ENCODE data around the gene SRRM2.

SRRM2 gene

DNA sequence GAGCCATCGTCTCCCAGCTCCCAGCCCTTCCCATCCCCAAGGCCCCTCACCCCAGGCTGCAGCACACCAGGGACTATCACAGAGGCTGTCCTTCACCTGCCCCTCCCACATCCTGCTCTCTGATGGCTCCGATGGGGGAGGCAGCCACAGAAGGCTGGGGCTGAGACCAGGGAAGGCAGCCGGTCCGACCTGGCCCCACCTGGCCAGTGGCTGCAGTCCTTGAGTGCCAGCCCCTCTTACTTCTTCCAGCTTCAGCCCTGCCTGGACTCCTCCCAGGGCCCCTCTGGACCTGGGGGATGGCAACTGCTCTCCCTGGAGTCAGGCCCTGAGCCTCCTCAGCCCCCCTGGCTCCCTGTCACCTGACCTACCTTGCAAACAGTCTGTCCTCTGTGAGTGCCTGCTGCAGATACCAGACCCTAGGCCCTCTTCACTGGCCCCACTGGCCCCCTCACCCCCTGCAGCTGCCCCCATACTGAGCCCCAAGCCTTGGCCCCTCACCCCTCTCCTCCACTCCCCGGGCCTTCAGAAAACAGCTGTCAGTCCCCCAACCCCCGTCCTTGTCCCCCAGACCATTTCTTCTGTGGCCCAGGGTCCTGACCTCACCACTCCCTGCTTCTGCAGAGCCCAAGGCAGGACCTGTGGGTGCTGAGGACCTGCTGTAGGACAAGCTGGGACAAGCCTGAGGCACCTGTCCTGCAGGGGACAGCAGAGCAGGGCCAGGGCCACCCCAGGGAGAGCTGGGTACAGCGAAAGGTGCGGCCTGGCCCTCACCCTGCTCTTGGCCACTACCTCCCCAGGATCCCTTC is 12.6 kb upstream of the SRRM2 start:
- no peak for DNase-seq

DNA sequence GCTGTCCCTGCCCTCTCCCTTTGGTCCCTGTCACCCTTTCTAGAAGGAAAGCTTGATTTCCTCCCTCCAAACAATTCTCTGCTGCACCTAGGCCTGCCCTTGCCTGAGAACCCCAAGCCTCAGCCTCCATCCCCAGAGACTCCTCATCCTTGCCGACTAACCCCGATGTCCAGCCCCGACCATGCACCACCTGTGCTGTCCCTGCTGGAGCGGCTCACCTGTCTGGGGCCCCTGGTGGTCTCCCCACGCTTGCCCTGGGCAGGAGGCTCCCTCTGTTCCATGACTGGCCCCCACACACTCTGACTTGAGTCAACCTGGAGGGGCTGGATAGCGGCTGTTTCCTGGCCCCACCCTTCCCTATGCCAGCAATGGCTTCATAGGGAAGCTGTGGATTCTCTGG is 12.0 kb upstream of the SRRM2 start:
- no peak for DNase-seq

DNA sequence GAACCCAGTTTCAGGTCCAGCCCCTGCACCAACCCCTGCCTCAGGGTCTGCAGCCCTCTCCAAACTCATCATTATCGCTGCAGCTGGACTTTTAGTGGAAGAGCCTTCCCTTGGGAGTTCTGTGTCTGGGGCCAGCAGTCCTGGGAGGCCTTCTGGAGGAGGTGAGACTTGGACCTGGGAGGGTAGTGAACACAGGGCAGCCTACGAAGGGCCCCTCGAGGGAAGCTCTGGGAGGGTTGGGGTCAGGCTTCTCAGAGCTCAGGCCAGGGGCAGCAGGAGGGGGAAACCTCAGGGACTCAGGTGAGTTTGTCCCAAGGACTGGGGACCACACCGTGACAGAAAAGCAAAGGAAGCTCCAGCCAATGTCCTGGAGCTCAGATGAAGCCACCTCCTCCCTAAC is 11.3 kb upstream of the SRRM2 start:
- no peak for DNase-seq

DNA sequence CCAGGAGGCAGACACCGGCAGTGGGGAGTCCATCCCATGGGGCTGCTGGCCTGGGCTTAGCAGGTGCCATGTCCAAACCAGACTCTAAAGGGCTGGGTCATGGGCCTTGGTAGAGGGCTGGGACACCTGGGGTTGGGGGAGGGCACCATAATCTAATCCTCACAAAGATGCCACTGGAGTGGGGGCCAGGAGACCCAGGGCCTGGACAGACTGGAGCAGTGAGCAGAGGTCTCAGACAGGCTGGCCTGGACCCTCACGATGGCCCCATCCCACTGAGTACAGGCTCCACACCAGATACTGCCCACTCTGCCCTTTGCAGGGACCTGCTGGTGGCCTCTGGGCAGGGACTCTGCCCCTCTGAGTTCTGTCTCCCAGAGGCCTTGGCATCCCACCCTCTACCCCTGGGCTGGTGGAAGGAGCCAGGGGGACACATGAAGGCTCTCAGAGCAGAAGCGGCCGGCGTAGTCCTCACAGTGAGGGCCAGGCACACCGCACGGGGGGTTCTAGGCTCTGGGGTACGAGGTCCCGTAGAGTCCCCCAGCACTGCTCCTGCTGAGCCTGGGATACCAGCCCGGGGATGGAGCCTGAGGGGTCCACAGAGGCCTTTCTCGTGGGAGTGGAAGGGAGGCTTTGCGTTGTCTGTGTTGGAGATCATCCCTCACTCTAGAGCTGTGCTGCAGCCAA is 10.0 kb upstream of the SRRM2 start:
- no peak for DNase-seq

DNA sequence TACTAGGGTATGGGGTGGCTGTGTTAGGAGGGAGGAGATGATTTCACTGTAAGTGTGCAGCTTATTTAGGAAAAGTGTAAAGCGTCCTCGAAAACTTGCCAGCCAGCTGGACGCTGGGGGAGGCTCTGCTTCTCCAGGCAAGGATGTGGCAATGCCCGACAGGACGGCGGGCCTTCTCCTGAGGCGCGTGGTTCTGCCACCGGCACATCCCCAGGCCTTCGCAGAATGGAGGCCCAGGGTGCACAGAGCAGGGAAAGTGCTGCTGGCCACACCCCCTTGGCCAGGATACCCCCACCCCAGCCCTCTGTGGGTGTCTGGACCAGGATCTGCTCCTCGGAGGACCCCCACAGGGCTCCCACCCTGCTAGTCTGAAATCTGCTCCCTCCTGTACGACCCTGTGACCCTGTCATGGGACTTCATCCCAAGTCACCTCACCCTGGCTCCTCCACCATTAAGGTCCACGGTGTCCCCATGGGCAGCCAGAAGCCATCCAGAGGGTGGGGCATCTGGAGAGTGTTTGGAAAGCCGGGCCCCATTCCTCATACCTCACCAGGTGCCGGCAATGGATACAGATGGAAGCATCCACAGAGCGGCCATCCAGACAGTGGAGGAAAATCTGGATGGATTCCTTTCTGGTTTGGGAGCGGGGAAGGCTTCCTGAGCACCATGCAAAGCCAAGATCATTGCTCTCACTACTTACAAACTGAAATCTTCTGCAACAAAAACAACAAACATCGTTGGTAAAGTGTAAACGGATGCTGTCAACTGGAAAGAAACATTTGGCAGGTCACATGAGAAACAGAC is 9.2 kb upstream of the SRRM2 start:
- DNase-seq, result no peak

DNA sequence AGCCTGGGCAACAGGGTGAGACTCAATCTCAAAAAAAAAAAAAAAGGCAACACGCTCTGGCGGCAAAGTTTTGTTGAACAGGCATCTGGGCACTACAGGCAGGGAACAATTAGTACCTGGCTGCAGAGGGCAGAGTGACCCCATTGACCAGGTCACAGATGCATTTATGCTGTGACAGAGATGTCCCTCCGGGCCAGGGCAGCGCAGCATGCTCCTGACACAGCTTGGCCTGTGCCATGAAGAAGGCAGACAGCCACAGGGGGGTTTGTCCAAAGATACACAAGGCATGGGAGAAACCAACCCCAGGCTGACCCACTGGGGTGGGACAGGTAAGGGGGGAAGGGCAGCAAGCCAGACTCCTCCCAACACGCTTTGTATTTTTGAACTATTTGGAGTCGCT is 7.7 kb upstream of the SRRM2 start:
- no peak for DNase-seq

DNA sequence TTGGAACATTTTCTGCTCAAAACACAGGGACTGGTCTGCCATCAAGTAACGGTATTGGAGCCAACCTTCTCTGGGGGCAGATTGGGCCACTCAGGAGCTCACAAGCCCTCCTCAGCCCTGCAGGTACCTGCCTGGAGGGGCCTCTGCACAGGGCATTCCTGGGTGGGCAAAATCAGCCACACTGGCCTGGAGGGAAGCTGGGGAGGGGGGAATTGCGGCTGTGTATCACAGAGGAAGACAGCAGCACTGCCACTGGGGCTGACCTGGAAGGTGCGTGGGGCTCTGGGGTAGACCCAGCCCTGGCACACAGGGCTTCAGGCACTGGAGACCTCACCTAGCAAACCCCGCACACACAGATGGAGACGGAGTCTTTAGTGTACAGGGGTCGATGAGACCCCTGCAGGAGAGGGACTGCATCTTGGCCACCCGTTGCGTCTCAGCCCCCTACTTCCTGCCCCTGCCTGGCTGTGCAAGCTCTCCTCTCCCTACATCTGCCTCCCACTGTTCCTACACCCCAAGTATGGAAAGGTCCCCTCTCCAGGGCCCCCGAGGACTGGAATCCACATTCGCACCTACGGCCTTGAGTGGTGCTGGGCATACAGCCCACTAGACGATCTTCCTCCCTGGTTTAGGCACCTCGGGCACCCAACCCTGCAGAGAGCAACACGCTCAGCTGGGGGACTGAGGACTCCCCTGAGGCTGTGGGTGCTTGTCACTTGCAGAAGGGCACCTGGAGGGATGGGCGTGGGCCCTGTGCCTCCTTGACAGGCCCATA is 7.1 kb upstream of the SRRM2 start:
- no peak for DNase-seq

DNA sequence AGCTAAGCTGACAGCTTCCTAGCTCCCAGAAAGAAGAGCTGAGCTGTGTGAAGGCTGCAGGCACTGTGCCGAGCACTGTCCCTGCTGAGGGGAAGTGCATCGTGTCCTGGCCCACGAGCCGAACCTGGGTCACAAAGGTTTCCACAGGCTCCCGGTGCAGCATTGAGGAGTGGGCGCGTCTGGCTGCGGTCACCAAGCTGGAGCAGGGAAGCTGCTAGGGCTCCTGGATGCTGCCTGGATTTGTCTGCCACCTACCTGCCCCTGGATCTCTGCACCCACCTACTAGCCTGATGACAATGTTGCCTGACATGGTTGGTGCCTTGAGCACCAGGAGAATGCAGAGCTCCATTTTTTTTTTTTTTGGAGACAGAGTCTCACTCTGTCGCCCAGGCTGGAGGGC is 6.5 kb upstream of the SRRM2 start:
- DNase-seq, result no peak

DNA sequence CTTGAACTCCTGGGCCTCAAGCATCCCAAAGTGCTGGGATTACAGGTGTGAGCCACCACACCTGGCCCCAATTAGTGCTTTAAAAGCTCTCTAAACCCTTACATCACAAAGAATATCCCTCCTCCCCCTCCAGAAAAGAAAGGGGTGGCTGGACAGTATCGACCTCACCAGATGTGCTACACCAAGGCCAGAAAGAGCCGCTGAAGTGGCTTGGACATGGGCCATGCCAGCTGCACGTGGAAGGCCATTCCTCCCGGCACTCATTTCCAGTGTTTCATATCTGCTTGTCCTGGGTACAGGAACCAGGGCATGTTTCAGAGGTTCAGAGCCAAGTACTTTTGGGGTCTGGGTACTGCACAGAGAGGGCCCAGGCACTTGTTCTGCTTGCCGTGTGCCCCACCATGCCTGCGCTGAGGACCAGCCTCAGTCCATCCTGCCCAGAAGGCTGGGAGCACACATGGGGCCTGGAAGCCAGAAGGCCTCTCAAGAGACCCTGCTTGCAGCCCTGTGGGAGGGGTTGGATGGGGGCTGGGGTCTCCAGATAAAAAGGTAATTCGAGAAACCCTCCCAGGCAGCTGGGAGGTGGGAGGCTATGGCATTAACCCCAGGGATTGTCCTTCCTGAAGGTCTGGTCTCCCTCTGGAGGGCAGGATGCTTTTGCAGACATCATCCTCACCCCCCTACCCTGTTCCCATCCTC is 3.5 kb upstream of the SRRM2 start:
- no peak for DNase-seq

DNA sequence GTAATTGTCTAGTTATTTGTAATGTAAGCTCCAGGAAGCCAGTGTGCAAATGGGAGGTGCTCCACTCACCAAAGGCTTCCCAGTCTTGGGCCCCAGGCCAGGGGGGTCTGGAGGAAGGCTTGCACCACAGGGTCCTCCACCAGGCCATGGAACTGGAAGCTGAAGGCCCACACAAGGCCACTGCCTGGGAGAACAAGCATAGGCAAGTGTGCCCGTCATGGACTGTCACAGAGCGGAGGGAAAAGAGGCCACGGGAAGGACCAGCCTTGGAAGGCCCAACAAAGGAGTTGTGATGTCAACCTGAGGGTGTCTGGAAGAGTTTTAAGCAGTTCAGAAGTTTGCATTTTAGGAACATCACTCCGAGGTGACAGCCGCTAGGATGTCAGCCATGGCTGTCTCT is 3.0 kb upstream of the SRRM2 start:
- no peak for DNase-seq

DNA sequence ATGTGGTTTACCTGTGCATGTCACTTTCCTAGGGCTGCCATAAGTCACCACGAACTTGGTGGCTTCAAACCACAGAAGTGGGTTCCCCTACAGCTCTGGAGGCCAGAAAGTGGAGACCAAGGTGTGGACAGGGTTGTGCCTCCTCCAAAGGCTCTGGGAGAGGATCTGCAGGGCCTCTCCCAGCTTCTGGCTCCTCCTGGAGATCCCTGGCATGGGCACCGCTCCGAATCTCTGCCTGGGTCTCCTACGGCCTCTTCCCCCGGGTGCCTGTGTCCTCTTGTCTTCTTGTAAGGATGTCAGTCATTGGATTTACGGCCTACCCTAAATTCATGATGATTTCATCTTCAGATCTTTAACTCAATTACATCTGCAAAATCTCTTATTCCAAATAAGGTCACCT is 2.5 kb upstream of the SRRM2 start:
- DNase-seq, result no peak

DNA sequence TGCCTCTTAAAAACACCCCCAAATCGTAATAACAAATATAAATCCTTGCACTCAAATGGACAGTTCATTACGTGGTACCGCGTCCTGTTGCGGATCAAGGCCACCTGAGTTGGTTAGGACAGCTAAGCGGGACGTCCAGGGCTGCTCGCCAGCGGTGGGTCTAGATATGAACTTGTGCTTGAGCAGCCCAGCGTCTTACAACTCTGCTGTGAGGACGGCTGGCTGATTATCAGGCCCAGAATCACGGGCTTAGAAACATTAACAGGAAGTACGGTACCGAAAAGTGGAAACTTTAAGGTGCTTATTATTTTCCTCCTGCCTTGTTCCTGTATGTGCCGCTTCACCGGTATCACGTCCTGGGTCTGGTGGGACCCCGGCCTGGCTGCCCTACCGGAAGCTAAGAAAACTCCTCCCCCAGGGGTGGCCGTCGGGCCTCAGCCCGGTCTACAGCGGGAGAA is 832 bp upstream of the SRRM2 start:
- no peak for DNase-seq

DNA sequence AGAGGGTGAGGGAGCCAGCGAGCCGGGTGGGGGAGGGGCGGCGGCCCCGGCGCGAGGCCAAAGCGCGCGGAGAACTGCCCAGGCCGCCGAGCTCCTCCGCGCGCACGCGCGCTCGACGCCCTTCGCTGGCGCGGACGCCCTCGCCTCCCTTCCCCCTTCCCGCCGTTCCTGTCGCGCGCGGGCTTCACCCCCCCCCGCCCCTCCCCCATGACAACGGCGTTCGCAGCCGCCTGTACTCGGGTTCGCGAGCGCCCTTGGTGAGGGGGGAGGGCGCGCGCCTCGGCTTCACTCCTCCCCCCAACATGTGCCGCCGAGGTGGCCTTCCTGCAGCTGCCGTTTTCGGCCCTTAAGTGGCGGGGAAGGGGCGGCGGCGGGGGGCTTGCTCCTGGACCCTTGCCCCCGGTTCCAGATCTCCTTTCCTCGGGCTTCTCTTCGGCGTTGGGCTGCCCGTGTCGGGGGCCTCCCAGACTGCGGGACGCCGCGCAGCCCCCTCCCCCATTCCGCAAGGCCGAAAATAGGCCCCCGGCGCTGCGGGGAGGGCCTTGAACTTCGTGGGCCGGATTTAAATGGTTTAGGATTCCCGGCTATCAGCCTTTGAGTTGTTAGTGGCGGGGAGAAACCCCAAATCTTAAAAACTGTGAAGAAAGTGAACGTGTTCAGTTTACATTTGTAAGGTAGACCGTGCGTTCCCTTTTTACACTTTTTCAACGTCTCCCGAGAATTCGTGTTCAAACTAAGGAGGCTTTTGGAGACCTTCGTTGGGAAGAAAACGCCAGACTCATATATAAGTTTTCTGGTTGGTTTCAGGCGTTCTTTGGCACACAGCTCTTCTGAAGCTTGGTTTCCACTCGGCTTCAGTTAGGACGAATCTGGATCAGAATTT is 653 bp downstream of the SRRM2 start:
- peak; percentile 84 for DNase-seq

DNA sequence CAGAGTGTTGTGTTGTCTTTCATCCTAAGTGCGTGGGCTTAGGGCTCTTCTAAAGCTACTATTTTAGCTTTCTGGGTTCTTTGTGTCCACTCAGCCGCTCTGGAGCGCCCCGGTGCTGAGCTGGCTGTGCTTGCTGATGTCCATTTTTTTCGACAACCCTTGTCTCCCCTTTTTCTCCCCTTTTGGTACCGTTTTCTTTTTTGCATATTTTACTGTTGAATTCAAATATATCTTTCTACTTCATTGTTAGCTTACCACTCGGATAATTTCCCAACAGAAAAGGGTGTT is 1.2 kb downstream of the SRRM2 start:
- no peak for DNase-seq

DNA sequence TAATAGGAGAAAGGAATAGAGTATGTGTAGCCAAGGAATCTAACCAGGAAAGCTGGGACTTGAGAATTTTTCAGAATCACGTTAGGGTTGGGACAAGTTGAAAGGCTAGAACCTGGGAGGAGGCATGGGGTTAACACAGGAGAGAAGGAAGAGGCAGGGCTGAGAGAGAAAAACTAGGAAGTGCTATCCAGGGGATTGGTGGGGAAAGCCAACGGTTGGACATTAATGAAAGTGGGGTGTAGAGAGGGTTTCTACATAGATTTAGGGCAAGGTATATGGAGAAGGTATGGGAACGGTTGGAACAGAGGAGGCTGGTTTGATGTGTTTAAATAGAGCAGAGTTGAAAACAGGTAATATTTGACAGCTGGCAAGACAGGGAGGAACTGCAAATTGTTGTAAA is 2.7 kb downstream of the SRRM2 start:
- DNase-seq, result no peak

DNA sequence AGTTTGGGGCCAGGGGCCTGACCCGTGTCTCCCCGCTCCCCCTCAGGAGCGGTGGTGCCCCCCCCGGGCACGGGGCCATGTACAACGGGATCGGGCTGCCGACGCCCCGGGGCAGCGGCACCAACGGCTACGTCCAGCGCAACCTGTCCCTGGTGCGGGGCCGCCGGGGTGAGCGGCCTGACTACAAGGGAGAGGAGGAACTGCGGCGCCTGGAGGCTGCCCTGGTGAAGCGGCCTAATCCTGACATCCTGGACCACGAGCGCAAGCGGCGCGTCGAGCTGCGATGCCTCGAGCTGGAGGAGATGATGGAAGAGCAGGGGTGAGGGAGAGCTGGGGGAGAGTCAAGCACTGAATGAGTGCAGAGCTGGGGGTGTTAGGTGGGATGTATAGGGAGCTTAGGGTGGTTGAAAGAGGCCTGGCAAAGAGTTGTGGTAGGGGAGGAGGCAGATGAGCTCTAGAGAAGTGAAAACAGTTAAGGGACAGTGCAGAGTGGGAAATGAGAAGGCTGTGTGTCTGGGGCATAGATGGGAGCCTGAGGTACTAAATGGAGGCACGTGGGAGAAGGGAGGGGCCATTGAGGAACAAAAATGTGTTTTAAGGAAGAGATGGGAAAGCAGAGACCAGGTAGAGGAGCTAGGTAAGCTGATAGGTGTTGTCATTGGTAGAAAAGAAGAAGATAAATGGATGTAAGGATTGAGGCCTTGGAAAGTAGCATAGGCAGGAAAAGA is 4.0 kb downstream of the SRRM2 start:
- no peak for DNase-seq

DNA sequence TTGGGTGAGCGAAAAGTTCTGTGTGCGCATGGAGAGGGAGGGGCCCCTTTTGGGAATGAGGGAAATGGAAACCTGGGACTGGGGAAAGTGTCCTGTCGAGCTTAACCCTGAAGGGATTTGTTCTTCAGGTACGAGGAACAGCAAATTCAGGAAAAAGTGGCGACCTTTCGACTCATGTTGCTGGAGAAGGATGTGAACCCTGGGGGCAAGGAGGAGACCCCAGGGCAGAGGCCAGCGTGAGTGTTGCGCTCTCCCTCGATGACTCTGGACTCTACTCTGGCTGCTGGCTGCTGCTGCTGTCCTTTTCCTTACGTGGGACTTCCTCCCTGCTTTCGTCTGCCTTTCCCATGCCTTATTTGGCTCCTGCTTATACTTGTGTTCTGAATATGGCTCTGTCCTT is 4.9 kb downstream of the SRRM2 start:
- no peak for DNase-seq

DNA sequence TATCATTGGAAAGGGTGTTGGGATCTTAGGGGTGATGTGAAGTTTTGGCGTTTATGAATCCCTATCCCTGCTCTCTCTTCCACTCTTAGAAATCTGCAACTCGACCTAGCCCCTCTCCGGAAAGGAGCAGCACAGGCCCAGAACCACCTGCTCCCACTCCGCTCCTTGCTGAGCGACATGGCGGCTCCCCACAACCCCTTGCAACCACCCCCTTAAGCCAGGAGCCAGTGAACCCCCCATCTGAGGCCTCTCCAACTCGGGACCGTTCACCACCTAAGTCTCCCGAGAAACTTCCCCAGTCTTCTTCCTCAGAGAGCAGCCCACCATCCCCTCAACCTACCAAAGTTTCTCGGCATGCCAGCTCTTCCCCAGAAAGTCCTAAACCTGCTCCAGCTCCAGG is 9.0 kb downstream of the SRRM2 start:
- DNase-seq, result no peak

DNA sequence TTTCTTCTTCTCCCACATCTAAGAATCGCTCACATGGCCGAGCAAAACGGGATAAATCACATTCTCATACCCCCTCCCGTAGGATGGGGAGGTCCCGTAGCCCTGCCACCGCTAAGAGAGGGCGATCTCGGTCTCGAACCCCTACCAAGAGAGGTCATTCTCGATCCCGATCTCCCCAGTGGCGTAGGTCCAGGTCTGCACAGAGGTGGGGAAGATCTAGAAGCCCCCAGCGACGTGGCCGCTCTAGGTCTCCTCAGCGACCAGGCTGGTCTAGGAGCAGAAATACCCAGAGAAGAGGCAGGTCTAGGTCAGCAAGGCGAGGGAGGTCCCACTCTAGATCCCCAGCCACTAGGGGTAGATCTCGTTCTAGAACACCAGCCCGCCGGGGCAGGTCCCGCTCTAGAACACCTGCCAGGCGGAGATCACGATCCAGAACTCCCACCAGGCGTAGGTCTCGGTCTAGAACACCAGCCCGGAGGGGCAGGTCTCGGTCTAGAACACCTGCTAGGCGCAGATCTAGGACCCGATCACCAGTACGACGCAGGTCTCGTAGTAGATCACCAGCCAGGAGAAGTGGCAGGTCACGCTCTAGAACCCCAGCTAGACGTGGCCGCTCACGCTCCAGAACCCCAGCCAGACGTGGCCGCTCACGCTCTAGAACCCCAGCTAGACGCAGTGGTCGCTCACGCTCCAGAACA is 9.6 kb downstream of the SRRM2 start:
- no peak for DNase-seq

DNA sequence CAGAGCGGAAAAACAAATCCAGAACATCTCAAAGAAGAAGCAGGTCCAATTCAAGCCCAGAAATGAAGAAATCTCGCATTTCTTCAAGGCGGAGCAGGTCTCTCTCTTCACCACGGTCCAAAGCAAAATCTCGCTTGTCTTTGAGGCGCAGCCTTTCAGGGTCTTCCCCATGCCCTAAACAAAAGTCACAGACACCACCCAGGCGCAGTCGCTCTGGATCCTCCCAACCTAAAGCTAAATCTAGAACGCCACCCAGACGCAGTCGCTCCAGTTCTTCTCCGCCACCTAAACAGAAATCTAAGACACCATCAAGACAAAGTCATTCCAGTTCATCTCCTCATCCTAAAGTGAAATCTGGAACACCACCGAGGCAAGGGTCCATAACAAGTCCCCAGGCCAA is 10.3 kb downstream of the SRRM2 start:
- DNase-seq, result no peak
